Activated naive CD8-positive, alpha-beta T cell treated with anti-CD3 and anti-CD28 coated beads for 36 hours (primary cell): Measurements from ENCODE around the gene TAF6. TPM values are rescaled to one million over a fixed set of nuclear protein-coding genes. Genes with fewer than 3 reads are reported as not detected.
A peak's percentile ranks its signal among the peaks of the same experiment; 100 is the strongest.

Source experiments
- DNase-seq: peaks from one replicate; pipeline ENCODE4 v3.0.0; 2021
- H3K27ac Mint-ChIP-seq: one replicate; pipeline ENCODE4 v1.8.0; 2022; ENCODE audit warnings: mild to moderate bottlenecking, moderate library complexity, mixed read lengths
- H3K27me3 Mint-ChIP-seq: one replicate; pipeline ENCODE4 v1.8.0; 2022; ENCODE audit warnings: mild to moderate bottlenecking, mixed read lengths
- H3K36me3 Mint-ChIP-seq: one replicate; pipeline ENCODE4 v1.8.0; 2021; ENCODE audit warnings: mild to moderate bottlenecking, mixed read lengths
- H3K4me1 Mint-ChIP-seq: one replicate; pipeline ENCODE4 v1.8.0; 2021; ENCODE audit warnings: mixed read lengths
- H3K4me3 Mint-ChIP-seq: one replicate; pipeline ENCODE4 v1.8.0; 2022; ENCODE audit warnings: mild to moderate bottlenecking, moderate library complexity, mixed read lengths
- H3K9me3 Mint-ChIP-seq: one replicate; pipeline ENCODE4 v1.8.0; 2022; ENCODE audit warnings: mixed read lengths
- total RNA-seq, 2 experiments: library from RNA; stranded (reverse); gene quantifications; one replicate each; pipeline ENCODE4 v1.2.3, GENCODE V29; 2021

Gene TAF6
- total RNA-seq, 2 experiments from 2014 or later = 59.7 to 61.1 TPM

- Mint-ChIP-seq H3K27ac (peak overlapping the region; percentile 72), H3K9me3 (no peaks in the 10 kb centered on the region), H3K27me3 (peaks cover 4% of the 10 kb centered on the region), H3K4me1 (peaks cover 50% of the 10 kb centered on the region), H3K4me3 (no peak overlapping the region), H3K36me3 (peaks cover 81% of the 10 kb centered on the region)
- no peak for DNase-seq
These were observed 23.5 kb downstream of the TAF6 start for GRCh38 chr7:100095704-100096103.

- Mint-ChIP-seq H3K36me3 (peaks cover 82% of the 10 kb centered on the region), H3K27ac (peak overlapping the region; percentile 49), H3K27me3 (peaks cover 2% of the 10 kb centered on the region), H3K9me3 (no peaks in the 10 kb centered on the region), H3K4me1 (peaks cover 53% of the 10 kb centered on the region), H3K4me3 (no peak overlapping the region)
- DNase-seq = no peak
These were observed 23.9 kb downstream of the TAF6 start for GRCh38 chr7:100095289-100095688.

GRCh38 chr7:100093925-100094486 lies 25.2 kb downstream of the TAF6 start:
- no peak for DNase-seq
- Mint-ChIP-seq H3K36me3 (peaks cover 78% of the 10 kb centered on the region), H3K27ac (no peak overlapping the region), H3K4me1 (peaks cover 53% of the 10 kb centered on the region), H3K4me3 (no peak overlapping the region), H3K9me3 (no peaks in the 10 kb centered on the region), H3K27me3 (no peaks in the 10 kb centered on the region)

GRCh38 chr7:100093498-100093897 lies 25.7 kb downstream of the TAF6 start:
- Mint-ChIP-seq H3K36me3 (peaks cover 72% of the 10 kb centered on the region), H3K27ac (peak overlapping the region; percentile 54), H3K9me3 (no peaks in the 10 kb centered on the region), H3K4me3 (no peak overlapping the region), H3K4me1 (peaks cover 48% of the 10 kb centered on the region), H3K27me3 (no peaks in the 10 kb centered on the region)
- DNase-seq = no peak

GRCh38 chr7:100093054-100093453 lies 26.1 kb downstream of the TAF6 start:
- Mint-ChIP-seq H3K4me3 (no peak overlapping the region), H3K27me3 (no peaks in the 10 kb centered on the region), H3K36me3 (peaks cover 68% of the 10 kb centered on the region), H3K27ac (peak overlapping the region; percentile 16), H3K9me3 (no peaks in the 10 kb centered on the region), H3K4me1 (peaks cover 49% of the 10 kb centered on the region)
- no peak for DNase-seq

- H3K36me3 Mint-ChIP-seq = peaks cover 56% of the 10 kb centered on the region
- H3K4me3 Mint-ChIP-seq = no peak overlapping the region
- H3K4me1 Mint-ChIP-seq = peaks cover 43% of the 10 kb centered on the region
- peak overlapping the region; percentile 97 for H3K27ac Mint-ChIP-seq
- no peaks in the 10 kb centered on the region for H3K27me3 Mint-ChIP-seq
- DNase-seq = no peak
- no peaks in the 10 kb centered on the region for H3K9me3 Mint-ChIP-seq
These were observed 27.6 kb downstream of the TAF6 start for GRCh38 chr7:100091411-100092181.

GRCh38 chr7:100090527-100091410 lies 28.4 kb downstream of the TAF6 start:
- peaks cover 48% of the 10 kb centered on the region for H3K36me3 Mint-ChIP-seq
- H3K4me1 Mint-ChIP-seq = peaks cover 43% of the 10 kb centered on the region
- peak overlapping the region; percentile 97 for H3K4me3 Mint-ChIP-seq
- no peaks in the 10 kb centered on the region for H3K9me3 Mint-ChIP-seq
- DNase-seq = no peak
- H3K27ac Mint-ChIP-seq = peak overlapping the region; percentile 97
- H3K27me3 Mint-ChIP-seq = no peaks in the 10 kb centered on the region

- no peak for DNase-seq
- peaks cover 39% of the 10 kb centered on the region for H3K4me1 Mint-ChIP-seq
- H3K27me3 Mint-ChIP-seq = no peaks in the 10 kb centered on the region
- H3K36me3 Mint-ChIP-seq = peaks cover 40% of the 10 kb centered on the region
- peak overlapping the region; percentile 97 for H3K27ac Mint-ChIP-seq
- H3K9me3 Mint-ChIP-seq = no peaks in the 10 kb centered on the region
- H3K4me3 Mint-ChIP-seq = peak overlapping the region; percentile 97
These were observed 29.5 kb downstream of the TAF6 start for GRCh38 chr7:100089458-100090196.

- Mint-ChIP-seq H3K36me3 (peaks cover 39% of the 10 kb centered on the region), H3K4me3 (peak within 1 kb of the TSS; percentile 97), H3K4me1 (peaks cover 39% of the 10 kb centered on the region), H3K9me3 (no peaks in the 10 kb centered on the region), H3K27me3 (no peaks in the 10 kb centered on the region), H3K27ac (peak within 1 kb of the TSS; percentile 97)
- peak; percentile 91 for DNase-seq
These were observed 30.3 kb downstream of the TAF6 start, which contains the start of gene COPS6 for GRCh38 chr7:100088621-100089457. Gene COPS6, plus strand, starts transcription at chr7:100088969. Its CDS starts 22 bp downstream, at chr7:100088991.

GRCh38 chr7:100088095-100088620 lies 31.0 kb downstream of the TAF6 start:
- peak overlapping the region; percentile 97 for H3K27ac Mint-ChIP-seq
- no peaks in the 10 kb centered on the region for H3K27me3 Mint-ChIP-seq
- H3K36me3 Mint-ChIP-seq = peaks cover 32% of the 10 kb centered on the region

GRCh38 chr7:100087055-100087750 lies 32.0 kb downstream of the TAF6 start:
- Mint-ChIP-seq H3K4me3 (peak overlapping the region; percentile 24), H3K36me3 (peaks cover 26% of the 10 kb centered on the region), H3K4me1 (peaks cover 46% of the 10 kb centered on the region), H3K9me3 (no peaks in the 10 kb centered on the region), H3K27me3 (no peaks in the 10 kb centered on the region), H3K27ac (no peak overlapping the region)
- no peak for DNase-seq

More at GRCh38 chr7:100088095-100088620, 31.0 kb downstream of the TAF6 start:
- Mint-ChIP-seq H3K9me3 (no peaks in the 10 kb centered on the region), H3K4me1 (peaks cover 39% of the 10 kb centered on the region), H3K4me3 (peak overlapping the region; percentile 97)
- no peak for DNase-seq

- no peaks in the 10 kb centered on the region for H3K9me3 Mint-ChIP-seq
- peaks cover 15% of the 10 kb centered on the region for H3K36me3 Mint-ChIP-seq
- no peak for DNase-seq
- no peak overlapping the region for H3K27ac Mint-ChIP-seq
- H3K27me3 Mint-ChIP-seq = no peaks in the 10 kb centered on the region
- H3K4me1 Mint-ChIP-seq = peaks cover 37% of the 10 kb centered on the region
- no peak overlapping the region for H3K4me3 Mint-ChIP-seq
These were observed 33.6 kb downstream of the TAF6 start for GRCh38 chr7:100085515-100085914.

- DNase-seq = no peak
- Mint-ChIP-seq H3K9me3 (no peaks in the 10 kb centered on the region), H3K4me3 (peak overlapping the region; percentile 92), H3K36me3 (peaks cover 13% of the 10 kb centered on the region), H3K27me3 (no peaks in the 10 kb centered on the region), H3K27ac (peak overlapping the region; percentile 92), H3K4me1 (peaks cover 31% of the 10 kb centered on the region)
These were observed 36.2 kb downstream of the TAF6 start for GRCh38 chr7:100082978-100083377.
